ENCODE data around the gene SNAP23. TPM values are rescaled to one million over a fixed set of nuclear protein-coding genes. Genes with fewer than 3 reads are reported as not detected.

SNAP23 gene
- total RNA-seq = 10 to 100 TPM; 55.7 to 76.9 (median 69.6) TPM

DNA sequence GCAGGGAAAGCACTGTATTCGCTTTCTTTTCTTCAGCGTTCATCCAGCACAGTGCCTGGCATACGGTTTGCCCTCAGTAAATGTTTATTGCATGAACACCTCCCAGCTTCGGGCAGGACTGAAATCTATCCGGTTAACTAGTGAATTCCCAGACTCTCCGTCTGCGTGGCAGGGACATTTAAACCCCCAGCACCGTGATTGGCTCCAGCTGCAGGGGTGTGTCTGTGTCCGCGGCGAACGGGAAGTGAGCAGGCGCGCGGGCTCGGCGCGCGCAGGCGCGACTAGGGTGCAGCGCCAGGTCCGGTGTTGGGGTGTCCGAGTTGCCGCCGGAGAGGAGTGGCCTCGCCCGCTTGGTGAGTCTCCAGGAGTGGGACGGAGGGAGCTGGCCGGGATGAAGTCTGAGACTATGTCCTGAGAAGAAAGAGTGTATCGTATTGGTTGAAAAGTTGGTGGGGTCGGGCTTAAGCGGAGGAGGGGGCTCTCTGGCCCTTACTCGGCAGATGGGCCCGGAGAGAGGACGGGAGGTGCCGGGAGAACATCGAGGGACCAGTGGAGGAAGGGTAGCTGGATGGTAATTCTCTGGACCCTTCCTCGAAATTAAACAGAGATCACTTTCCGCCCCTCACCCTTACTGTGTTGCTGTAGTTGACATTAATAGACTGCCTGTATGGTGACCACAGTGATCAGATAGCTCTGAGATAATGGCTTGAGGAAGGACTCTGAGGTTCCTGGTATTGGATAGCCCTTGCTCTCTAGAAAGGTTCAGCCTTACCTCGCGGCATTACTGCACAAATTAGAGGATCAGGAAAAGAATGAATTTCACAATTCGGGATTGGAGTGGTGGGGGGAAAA is at the start of gene SNAP23:
Gene SNAP23, plus strand, starts transcription at position 274 of the 852 bp plus-strand sequence. CDS start 16,213 bp downstream, outside the sequence.
- Histone ChIP-seq H3K9me3 (no peaks in the 10 kb centered on the region), H3K36me3 (no peaks in the 10 kb centered on the region), H3K27ac (peak within 1 kb of the TSS; percentile 77 to 92 (median 83)), H3K4me1 (peaks cover 39 to 46% of the 10 kb centered on the region in 2 donors), H3K4me3 (replicated peaks in 1 of 3) (peak within 1 kb of the TSS; percentile 2 to 64 (median 50)), H3K27me3 (no peaks in the 10 kb centered on the region)
- peak; percentile 95 for DNase-seq
- TF ChIP-seq, protein P1, sequence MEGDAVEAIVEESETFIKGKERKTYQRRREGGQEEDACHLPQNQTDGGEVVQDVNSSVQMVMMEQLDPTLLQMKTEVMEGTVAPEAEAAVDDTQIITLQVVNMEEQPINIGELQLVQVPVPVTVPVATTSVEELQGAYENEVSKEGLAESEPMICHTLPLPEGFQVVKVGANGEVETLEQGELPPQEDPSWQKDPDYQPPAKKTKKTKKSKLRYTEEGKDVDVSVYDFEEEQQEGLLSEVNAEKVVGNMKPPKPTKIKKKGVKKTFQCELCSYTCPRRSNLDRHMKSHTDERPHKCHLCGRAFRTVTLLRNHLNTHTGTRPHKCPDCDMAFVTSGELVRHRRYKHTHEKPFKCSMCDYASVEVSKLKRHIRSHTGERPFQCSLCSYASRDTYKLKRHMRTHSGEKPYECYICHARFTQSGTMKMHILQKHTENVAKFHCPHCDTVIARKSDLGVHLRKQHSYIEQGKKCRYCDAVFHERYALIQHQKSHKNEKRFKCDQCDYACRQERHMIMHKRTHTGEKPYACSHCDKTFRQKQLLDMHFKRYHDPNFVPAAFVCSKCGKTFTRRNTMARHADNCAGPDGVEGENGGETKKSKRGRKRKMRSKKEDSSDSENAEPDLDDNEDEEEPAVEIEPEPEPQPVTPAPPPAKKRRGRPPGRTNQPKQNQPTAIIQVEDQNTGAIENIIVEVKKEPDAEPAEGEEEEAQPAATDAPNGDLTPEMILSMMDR (IDR thresholded peaks at IDR 0.05) = no peak
- peak in 1 of 2 donors; percentile 94 for TF ChIP-seq POLR2A (IDR thresholded peaks at IDR 0.05)
- WGBS, 2 donors = 1% methylated on average over 28 to 42 of the region's 43 CpGs
- intact Hi-C loops (cut with DNase I) = no loop called here

- TF ChIP-seq, protein P1 (IDR thresholded peaks at IDR 0.05) = no peak
- TF ChIP-seq POLR2A (IDR thresholded peaks at IDR 0.05) = no peak
- H3K36me3 ChIP-seq = peaks cover 34 to 40% of the 10 kb centered on the region in 2 donors
- no peaks in the 10 kb centered on the region for H3K4me1 ChIP-seq
- no peaks in the 10 kb centered on the region for H3K27me3 ChIP-seq
- H3K9me3 ChIP-seq = no peaks in the 10 kb centered on the region
- H3K4me3 ChIP-seq (replicated peaks in 1 of 3) = no peak overlapping the region
- no peak for DNase-seq
- 98% methylated on average over 2 of the region's 2 CpGs for WGBS, 2 donors
- intact Hi-C loops (cut with DNase I) = no loop called here
- no peak overlapping the region for H3K27ac ChIP-seq
These were observed 47.8 kb upstream of the SNAP23 start for GRCh38 chr15:42447599-42447998.

DNA sequence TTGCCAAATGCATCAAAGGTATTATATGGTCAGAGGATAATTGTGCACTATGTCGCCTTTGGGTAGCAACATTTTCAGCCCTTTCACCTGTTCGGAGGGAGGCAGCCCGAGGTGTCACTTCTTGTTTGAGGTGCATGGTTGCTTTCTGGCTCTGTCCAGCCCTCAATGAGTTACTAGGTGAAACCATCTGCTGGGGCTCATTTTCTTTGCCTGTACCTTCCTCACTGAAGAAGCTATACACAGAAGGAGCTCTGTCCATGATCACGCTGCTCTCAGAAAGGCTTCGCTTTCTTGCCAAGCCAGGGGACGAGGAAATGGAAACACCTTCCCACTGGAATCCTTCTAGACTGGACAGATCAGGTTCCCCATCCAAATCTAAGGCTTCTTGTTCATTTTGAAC is 47.2 kb upstream of the SNAP23 start:
- intact Hi-C loops (cut with DNase I) = no loop called here
- H3K36me3 ChIP-seq = peaks cover 34% of the 10 kb centered on the region in 2 donors
- H3K9me3 ChIP-seq = no peaks in the 10 kb centered on the region
- no peak overlapping the region for H3K27ac ChIP-seq
- no peaks in the 10 kb centered on the region for H3K4me1 ChIP-seq
- TF ChIP-seq POLR2A (IDR thresholded peaks at IDR 0.05) = no peak
- TF ChIP-seq, protein P1 (IDR thresholded peaks at IDR 0.05) = no peak
- H3K4me3 ChIP-seq (replicated peaks in 1 of 3) = no peak overlapping the region
- WGBS, 2 donors = 94 to 96% methylated on average over 6 of the region's 6 CpGs
- DNase-seq = no peak
- H3K27me3 ChIP-seq = no peaks in the 10 kb centered on the region

DNA sequence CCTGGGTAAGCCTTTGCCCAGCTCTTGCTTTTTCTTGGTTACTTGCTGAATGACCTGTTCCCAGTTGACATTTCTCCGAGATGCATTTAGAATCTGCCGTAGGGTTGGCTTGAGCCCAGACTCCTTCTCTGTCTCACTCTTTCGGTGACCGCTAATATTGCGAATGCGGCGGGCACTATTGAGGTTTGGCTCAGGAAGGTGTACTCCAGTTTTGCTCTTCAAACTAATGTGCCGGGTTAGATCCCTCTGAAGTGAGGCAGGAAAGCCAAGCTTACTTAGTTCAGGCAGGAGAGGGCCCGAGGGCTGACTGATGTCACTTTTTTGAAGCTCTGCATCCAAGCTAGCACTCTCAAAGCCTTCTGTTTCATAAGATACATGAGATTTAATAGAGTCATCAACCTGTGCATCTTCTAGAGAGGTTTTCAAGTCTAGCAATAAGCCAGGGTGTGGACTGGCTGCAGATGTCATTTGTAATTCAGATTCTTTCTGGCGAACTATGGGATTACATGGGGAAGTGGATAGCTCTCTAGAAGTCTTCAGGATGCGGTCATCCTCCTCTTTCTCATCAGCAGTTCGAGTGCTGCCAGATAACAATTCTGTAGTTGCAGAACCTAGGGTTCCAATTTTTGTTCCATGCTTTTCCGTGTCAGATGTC is 45.5 kb upstream of the SNAP23 start:
- Histone ChIP-seq H3K4me1 (no peaks in the 10 kb centered on the region), H3K27me3 (no peaks in the 10 kb centered on the region), H3K27ac (no peak overlapping the region), H3K9me3 (no peaks in the 10 kb centered on the region), H3K4me3 (replicated peaks in 1 of 3) (no peak overlapping the region), H3K36me3 (peaks cover 26% of the 10 kb centered on the region in 2 donors)
- no peak for TF ChIP-seq POLR2A (IDR thresholded peaks at IDR 0.05)
- TF ChIP-seq, protein P1 (IDR thresholded peaks at IDR 0.05) = no peak
- WGBS, 2 donors = 92 to 94% methylated on average over 13 of the region's 13 CpGs
- intact Hi-C loops (cut with DNase I) = no loop called here
- no peak for DNase-seq

- H3K4me1 ChIP-seq = no peaks in the 10 kb centered on the region
- no peak overlapping the region for H3K4me3 ChIP-seq (replicated peaks in 1 of 3)
- H3K27me3 ChIP-seq = no peaks in the 10 kb centered on the region
- DNase-seq = no peak
- no peak overlapping the region for H3K27ac ChIP-seq
- peaks cover 26% of the 10 kb centered on the region in 2 donors for H3K36me3 ChIP-seq
- no peak for TF ChIP-seq POLR2A (IDR thresholded peaks at IDR 0.05)
- TF ChIP-seq, protein P1 (IDR thresholded peaks at IDR 0.05) = no peak
- H3K9me3 ChIP-seq = no peaks in the 10 kb centered on the region
- intact Hi-C loops (cut with DNase I) = no loop called here
- 94 to 97% methylated on average over 4 of the region's 4 CpGs for WGBS, 2 donors
These were observed 45.0 kb upstream of the SNAP23 start for GRCh38 chr15:42450425-42450790.
